ENCODE results near the gene TNFSF9.
"Not testable (repeated sequence)": the region's sequence is repeated elsewhere in the genome, so short reads cannot be mapped to it uniquely, and the experiment has no call there.

TNFSF9 gene

DNA sequence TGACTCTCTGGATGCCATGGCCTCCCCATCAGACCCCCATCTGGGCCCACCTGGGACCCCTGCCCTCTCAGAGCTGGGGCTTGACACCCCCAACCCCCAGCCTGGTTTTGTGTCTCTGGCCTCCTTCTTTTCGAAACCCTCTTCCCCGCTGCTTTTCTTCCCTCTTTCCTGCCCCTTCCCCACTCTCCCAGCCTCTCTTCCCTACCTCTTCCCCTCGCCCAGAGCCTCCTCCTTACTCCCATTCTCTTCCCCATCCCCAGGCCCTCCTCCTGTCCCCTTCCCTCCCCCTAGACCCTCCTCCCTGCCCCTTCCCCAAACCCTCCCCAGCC is 2.1 kb downstream of the TNFSF9 start:
- peaks cover 6 to 8% of the 10 kb centered on the region in 2 donors for H3K9me3 Mint-ChIP-seq
- H3K4me3 Mint-ChIP-seq, result peak overlapping the region; percentile 82 to 85
- ATAC-seq (replicated peaks) (no peak), DNase-seq (no peak)
- peak overlapping the region; percentile 77 for H3K27ac Mint-ChIP-seq
- peaks cover 29 to 46% of the 10 kb centered on the region in 2 donors for H3K27me3 Mint-ChIP-seq
- peaks cover 49 to 69% of the 10 kb centered on the region in 2 donors for H3K4me1 Mint-ChIP-seq
- H3K36me3 Mint-ChIP-seq, result peaks cover 37 to 41% of the 10 kb centered on the region in 2 donors

DNA sequence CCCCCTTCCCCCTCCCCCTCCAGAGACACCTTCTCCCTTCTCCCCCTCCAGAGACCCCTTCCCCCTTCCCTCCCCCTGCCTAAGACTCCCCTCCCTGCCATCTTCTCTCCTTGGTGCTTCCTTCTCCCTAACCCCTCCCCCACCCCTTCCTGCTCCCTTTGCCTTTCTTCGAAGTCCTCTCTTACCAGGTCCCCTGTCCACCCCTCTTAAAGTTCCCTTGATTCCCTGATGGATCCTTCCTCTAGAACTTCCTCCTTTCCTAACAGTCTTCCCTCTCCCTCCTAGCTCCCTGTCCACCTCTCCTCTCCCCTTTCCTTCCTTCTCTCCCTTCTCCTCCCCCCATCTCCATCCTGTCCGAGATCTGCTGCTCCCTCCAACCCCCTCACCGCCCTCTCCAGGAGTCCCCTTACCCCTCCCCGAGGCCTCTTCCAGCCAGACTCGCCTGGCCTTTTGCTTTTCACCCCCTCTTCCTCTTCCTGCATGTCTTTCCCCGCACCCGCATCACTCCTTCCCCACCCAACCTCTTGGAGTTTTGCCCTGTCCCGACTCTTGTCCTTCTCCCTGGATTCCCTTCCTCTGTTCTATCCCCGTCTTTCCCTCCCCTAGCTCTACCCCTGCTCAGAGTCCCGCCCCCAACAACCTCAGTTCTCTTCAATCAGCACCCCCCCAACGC is 3.1 kb downstream of the TNFSF9 start:
- H3K27me3 Mint-ChIP-seq, result peaks cover 29 to 46% of the 10 kb centered on the region in 2 donors
- H3K27ac Mint-ChIP-seq, result peak overlapping the region; percentile 10
- peak overlapping the region; percentile 10 to 50 for H3K4me3 Mint-ChIP-seq
- H3K4me1 Mint-ChIP-seq, result peaks cover 46 to 63% of the 10 kb centered on the region in 2 donors
- peaks cover 37 to 41% of the 10 kb centered on the region in 2 donors for H3K36me3 Mint-ChIP-seq
- DNase-seq, result no peak
- peaks cover 6 to 8% of the 10 kb centered on the region in 2 donors for H3K9me3 Mint-ChIP-seq
- no peak for ATAC-seq (replicated peaks)

DNA sequence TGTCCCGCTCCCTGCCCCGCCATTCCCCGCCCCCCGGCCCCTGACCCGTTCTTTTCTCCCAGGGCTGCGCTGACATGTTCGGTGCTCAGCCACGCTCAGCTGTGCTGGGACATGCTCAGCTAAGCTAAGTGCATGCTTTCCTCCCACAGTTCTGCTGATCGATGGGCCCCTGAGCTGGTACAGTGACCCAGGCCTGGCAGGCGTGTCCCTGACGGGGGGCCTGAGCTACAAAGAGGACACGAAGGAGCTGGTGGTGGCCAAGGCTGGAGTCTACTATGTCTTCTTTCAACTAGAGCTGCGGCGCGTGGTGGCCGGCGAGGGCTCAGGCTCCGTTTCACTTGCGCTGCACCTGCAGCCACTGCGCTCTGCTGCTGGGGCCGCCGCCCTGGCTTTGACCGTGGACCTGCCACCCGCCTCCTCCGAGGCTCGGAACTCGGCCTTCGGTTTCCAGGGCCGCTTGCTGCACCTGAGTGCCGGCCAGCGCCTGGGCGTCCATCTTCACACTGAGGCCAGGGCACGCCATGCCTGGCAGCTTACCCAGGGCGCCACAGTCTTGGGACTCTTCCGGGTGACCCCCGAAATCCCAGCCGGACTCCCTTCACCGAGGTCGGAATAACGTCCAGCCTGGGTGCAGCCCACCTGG is 3.7 kb downstream of the TNFSF9 start:
- Mint-ChIP-seq H3K27me3 (peaks cover 24 to 40% of the 10 kb centered on the region in 2 donors), H3K4me1 (peaks cover 39 to 56% of the 10 kb centered on the region in 2 donors), H3K9me3 (peaks cover 6 to 8% of the 10 kb centered on the region in 2 donors), H3K36me3 (peaks cover 37 to 41% of the 10 kb centered on the region in 2 donors), H3K27ac (no peak overlapping the region), H3K4me3 (no peak overlapping the region)
- ATAC-seq (replicated peaks), result no peak
- no peak for DNase-seq

DNA sequence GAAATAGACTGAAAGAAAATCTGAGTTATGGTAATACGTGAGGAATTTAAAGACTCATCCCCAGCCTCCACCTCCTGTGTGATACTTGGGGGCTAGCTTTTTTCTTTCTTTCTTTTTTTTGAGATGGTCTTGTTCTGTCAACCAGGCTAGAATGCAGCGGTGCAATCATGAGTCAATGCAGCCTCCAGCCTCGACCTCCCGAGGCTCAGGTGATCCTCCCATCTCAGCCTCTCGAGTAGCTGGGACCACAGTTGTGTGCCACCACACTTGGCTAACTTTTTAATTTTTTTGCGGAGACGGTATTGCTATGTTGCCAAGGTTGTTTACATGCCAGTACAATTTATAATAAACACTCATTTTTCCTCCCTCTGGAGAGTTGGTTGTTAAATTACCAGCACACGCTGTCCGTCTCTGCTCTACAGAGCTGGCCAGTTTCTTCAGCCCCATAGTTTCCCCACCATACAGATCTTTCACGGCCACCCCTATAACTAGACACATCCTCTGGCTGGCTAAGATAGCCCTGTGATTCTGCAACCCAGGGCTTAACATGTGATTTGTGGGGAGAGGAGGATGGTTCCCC is 4.8 kb downstream of the TNFSF9 start:
- peaks cover 6 to 8% of the 10 kb centered on the region in 2 donors for H3K9me3 Mint-ChIP-seq
- DNase-seq (no peak), ATAC-seq (replicated peaks) (no peak)
- peaks cover 14 to 31% of the 10 kb centered on the region in 2 donors for H3K27me3 Mint-ChIP-seq
- peaks cover 28 to 46% of the 10 kb centered on the region in 2 donors for H3K4me1 Mint-ChIP-seq
- peak overlapping the region; percentile 3 to 52 for H3K4me3 Mint-ChIP-seq
- peaks cover 37 to 41% of the 10 kb centered on the region in 2 donors for H3K36me3 Mint-ChIP-seq
- peak overlapping the region; percentile 88 for H3K27ac Mint-ChIP-seq

DNA sequence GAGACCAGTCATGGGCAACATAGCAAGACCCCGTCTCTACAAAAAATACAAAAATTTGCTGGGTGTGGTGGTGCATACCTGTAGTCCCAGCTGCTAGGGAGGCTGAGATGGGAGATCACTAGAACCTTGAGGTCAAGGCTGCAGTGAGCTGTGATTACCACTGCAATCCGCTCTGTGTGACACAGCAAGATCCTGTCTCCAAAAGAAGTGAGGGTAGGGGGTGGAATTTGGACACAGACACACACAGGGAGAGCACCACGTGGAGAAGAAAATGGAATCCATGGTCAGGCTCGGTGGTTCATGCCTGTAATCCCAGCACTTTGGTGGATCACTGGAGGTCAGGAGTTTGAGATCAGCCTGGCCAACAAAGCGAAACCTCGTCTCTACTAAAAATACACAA is 8.7 kb downstream of the TNFSF9 start:
- Mint-ChIP-seq H3K9me3 (peaks cover 6 to 8% of the 10 kb centered on the region in 2 donors), H3K4me3 (no peak overlapping the region), H3K4me1 (peaks cover 13 to 19% of the 10 kb centered on the region in 2 donors), H3K27ac (peak overlapping the region; percentile 25), H3K36me3 (peaks cover 19 to 24% of the 10 kb centered on the region in 2 donors), H3K27me3 (peaks cover 7 to 19% of the 10 kb centered on the region in 2 donors)
- DNase-seq, result no peak
- no peak for ATAC-seq (replicated peaks)

DNA sequence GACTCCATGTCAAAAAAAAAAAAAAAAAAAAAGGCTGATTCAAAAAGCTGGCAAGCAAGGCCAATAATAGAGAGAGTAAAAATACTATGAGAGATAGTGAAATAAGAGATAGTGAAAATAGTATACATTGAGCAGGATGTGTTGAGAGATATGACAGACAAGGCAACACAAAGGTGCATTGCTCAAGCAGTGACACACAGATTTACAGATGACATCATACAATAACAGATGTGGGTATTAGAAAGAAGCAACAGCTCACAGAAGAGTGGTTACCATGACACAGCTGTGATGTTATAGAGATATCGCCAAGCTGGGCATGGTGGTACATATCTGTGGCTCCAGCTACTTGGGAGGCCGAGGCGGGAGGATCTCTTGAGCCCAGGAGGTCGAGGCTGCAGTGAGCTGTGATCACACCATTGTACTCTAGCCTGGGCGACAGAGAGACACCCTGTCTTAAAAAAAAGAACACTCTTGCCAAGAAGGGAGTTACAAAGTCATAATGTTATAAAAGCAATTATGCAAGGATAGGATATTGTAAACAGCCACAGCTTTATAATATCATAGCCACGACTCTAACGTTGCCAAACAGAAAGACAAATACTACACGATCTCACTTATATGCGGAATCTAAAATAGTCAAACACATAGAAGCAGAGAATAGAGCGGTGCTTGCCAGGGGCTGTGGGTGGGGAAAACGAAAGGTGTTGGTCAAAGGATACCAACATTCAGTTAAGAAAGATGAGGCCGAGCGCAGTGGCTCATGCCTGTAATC is 10.3 kb downstream of the TNFSF9 start:
- Mint-ChIP-seq H3K4me1 (peaks cover 10 to 11% of the 10 kb centered on the region in 2 donors), H3K9me3 (peaks cover 2% of the 10 kb centered on the region in 2 donors), H3K4me3 (no peak overlapping the region), H3K36me3 (peaks cover 4 to 10% of the 10 kb centered on the region in 2 donors), H3K27me3 (peaks cover 7 to 21% of the 10 kb centered on the region in 2 donors), H3K27ac (peak overlapping the region; percentile 38)
- DNase-seq (no peak), ATAC-seq (replicated peaks) (no peak)

DNA sequence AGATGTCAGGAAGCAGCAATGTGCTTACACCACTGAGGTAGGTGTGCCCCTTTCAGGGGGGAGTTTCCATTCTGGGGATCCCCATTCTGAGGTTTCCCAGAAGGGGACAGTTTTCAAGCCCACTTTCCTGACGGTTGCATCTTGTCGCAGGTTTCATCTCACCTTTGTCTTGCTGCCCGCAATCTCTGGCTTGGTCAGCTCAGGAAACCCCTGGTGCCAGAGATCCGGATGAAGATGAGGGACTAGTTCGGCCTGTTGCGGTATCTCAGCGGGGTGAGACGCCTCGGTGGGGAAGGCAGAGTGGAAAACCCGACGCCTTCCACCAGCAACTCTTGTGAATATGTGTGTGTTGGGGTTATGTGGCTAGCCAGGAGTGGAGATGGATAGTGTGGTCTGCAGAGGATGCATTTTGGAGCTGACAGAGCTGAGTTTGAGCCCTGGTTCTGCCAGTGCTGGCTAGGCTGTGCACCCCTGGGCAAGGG is 13.1 kb downstream of the TNFSF9 start:
- DNase-seq (no peak), ATAC-seq (replicated peaks) (peak in 1 of 2 donors; percentile 38)
- Mint-ChIP-seq H3K4me3 (no peak overlapping the region), H3K4me1 (peaks cover 0 to 2% of the 10 kb centered on the region in 2 donors), H3K27ac (no peak overlapping the region), H3K36me3 (no peaks in the 10 kb centered on the region), H3K9me3 (peaks cover 0 to 5% of the 10 kb centered on the region in 2 donors), H3K27me3 (peaks cover 16 to 24% of the 10 kb centered on the region in 2 donors)

DNA sequence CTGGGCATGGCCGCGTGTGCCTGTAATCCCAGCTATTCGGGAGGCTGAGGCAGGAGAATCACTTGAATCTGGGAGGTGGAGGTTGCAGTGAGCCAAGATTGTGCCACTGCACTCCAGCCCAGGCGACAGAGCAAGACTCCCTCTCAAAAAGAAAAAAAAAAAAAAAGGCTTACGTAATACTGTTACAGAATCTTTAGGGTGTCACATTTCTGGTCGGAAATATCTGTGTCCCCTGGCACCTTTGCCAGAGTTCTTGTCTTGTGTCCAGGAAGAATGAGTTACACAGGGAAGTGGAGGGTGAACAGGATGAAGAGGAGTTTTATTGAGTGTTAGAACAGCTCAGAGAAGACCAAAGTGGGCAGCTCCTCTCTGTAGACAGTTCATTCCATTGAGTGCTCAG is 19.9 kb downstream of the TNFSF9 start:
- ATAC-seq (replicated peaks), result not testable (repeated sequence)

DNA sequence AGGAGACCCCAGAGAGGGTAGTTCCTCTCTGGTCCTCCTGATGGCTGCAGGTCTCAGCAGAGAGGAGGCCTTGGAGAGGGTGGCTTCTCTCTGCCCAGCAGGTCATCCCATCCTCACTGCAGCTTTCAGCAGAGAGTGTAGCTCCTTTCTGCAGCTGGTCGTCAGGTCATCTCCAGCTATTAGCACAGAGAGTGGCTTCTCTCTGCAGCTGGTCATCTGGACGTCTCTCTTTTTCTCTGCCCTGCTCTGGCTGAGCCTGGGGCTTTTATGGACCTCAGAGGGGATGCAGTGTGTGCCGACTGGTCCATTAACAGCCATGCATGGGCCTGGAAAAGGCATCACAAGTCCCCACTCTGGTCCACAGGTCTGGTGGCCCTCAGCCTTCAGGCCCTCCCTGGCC is 20.3 kb downstream of the TNFSF9 start:
- DNase-seq (no peak), ATAC-seq (replicated peaks) (no peak)
- H3K4me1 Mint-ChIP-seq, result peaks cover 4 to 18% of the 10 kb centered on the region in 2 donors
- H3K9me3 Mint-ChIP-seq, result peaks cover 0 to 5% of the 10 kb centered on the region in 2 donors
- H3K27ac Mint-ChIP-seq, result no peak overlapping the region
- H3K27me3 Mint-ChIP-seq, result peaks cover 9 to 23% of the 10 kb centered on the region in 2 donors
- no peak overlapping the region for H3K4me3 Mint-ChIP-seq
- H3K36me3 Mint-ChIP-seq, result no peaks in the 10 kb centered on the region

More for the DNA sequence above, 19.9 kb downstream of the TNFSF9 start:
- Mint-ChIP-seq H3K27me3 (peaks cover 9 to 26% of the 10 kb centered on the region in 2 donors), H3K4me1 (peaks cover 4 to 18% of the 10 kb centered on the region in 2 donors)
- DNase-seq, H3K9me3 Mint-ChIP-seq, H3K36me3 Mint-ChIP-seq, H3K4me3 Mint-ChIP-seq, H3K27ac Mint-ChIP-seq: not testable (repeated sequence)

DNA sequence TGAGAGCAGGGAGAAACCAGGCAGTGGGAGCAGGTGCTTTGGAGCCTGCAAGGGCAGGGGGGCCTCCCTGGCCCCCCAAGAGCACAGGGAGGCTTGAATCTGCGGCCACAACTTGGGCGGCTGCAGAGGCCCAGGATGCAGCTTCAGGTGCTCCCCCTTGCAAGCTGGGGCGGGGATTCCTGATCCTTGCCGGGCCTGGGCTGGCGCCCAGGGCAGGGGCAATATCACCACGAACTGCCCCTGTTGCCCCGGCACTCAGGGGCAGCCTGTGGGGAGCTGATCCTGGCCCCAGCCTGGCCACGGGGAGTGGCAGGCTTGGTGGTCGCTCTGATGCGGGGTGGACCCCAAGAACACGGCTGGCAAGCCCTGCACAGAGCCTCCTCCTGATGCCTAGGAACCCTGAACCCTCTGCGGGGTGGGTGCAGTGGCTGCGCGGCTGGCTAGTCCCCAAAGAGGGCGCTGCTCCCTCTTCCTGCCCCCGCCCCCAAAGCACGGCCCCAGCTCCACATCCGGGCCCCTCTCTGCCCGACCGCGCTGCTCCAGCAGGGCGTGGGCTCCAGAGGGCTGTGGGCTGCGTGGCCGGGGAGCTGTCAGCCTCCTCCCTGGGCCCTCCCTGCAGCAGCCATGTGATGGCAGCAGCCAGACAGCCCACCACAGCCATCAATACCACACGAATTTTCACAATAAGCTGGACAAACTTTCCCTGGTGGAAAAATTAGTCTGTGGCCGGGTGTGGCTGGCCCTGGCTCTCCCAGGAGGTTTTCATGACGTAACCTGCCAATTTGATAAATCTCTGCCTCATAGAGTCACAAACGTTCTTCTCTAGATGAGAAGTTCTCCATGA is 21.0 kb downstream of the TNFSF9 start:
- Mint-ChIP-seq H3K4me1 (peaks cover 4 to 18% of the 10 kb centered on the region in 2 donors), H3K4me3 (peak overlapping the region; percentile 5 to 65), H3K36me3 (no peaks in the 10 kb centered on the region), H3K27ac (no peak overlapping the region), H3K27me3 (peaks cover 4 to 20% of the 10 kb centered on the region in 2 donors), H3K9me3 (peaks cover 0 to 4% of the 10 kb centered on the region in 2 donors)
- DNase-seq, result peak; percentile 68
- ATAC-seq (replicated peaks), result peak; percentile 94 to 96

DNA sequence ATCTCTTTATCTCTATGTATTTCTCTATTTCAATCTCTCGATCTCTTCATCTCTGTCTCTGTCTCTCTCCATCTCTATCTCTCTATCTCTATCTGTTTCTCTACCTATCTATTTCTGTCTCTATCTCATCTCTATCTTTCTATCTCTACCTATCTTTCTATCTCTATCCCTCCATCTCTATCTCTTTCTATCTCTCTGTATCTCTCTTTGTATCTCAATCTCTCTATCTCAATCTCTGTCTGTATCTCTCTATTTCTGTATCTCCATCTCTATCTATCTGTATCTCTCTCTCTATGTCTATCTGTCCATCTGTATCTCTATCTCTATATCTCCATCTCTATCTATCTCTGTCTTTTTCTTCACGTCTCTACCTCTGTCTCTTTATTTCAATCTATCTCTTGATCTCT is 25.2 kb downstream of the TNFSF9 start:
- Mint-ChIP-seq H3K4me3 (no peak overlapping the region), H3K36me3 (no peaks in the 10 kb centered on the region), H3K4me1 (peaks cover 7 to 18% of the 10 kb centered on the region in 2 donors), H3K9me3 (no peaks in the 10 kb centered on the region), H3K27me3 (peaks cover 0 to 14% of the 10 kb centered on the region in 2 donors), H3K27ac (no peak overlapping the region)
- DNase-seq (no peak), ATAC-seq (replicated peaks) (no peak)

DNA sequence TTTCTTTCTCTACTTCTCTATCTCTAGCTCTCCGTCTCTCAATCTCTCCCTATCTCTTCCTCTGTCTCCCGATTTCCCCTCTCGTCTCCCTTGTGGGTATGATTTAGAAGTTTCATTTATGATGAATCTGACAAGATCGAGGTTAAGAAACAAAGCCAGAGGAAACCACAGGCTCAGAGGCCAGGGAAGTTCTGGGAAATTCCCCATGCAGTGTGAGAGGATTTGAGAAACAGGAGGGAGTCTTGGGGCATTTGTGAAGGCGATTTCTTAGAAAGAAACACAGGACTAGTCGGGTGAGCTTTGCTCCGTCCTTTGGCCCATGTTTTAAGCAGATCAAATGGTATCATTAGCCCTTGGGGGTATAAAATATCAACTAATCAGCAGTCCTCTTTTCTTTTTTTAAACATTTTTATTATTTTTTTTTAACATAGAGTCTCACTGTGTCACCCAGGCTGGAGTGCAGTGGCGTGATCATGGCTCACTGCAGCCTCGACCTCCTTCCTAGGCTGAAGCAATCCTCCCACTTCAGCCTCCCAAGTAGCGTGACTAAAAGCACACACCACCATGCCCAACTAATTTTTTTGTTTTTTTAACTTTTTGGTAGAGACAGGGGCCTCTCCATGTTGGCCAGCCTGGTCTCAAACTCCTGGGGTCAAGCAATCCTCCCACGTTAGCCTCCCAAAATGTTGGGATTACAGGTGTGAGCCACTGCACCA is 25.8 kb downstream of the TNFSF9 start:
- H3K27me3 Mint-ChIP-seq, result peaks cover 0 to 11% of the 10 kb centered on the region in 2 donors
- peaks cover 7 to 18% of the 10 kb centered on the region in 2 donors for H3K4me1 Mint-ChIP-seq
- H3K4me3 Mint-ChIP-seq, result no peak overlapping the region
- H3K36me3 Mint-ChIP-seq, result no peaks in the 10 kb centered on the region
- H3K27ac Mint-ChIP-seq, result no peak overlapping the region
- H3K9me3 Mint-ChIP-seq, result no peaks in the 10 kb centered on the region
- ATAC-seq (replicated peaks) (peak; percentile 31 to 46), DNase-seq (peak; percentile 26)

DNA sequence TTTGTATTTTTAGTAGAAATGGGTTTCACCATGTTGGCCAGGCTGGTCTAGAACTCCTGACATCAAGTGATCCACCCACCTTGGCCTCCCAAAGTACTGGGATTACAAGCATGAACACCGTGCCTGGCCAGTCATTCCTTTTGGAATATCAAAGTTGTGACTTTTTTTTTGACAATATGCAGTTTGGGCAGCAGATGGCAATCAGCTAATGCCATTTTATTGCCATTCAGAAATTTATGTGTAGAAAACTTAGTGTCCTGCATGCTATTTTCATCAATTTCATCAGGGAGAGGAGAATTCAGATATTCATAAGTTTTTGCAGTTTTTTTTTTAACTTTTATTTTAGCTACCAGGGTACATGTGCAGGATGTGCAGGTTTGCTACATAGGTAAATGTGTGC is 31.6 kb downstream of the TNFSF9 start:
- H3K9me3 Mint-ChIP-seq, result peaks cover 7 to 12% of the 10 kb centered on the region in 2 donors
- not testable (repeated sequence) for H3K4me1 Mint-ChIP-seq, H3K4me3 Mint-ChIP-seq

More for the DNA sequence above, 31.6 kb downstream of the TNFSF9 start:
- H3K27ac Mint-ChIP-seq; ATAC-seq (replicated peaks); DNase-seq; H3K36me3 Mint-ChIP-seq: not testable (repeated sequence)
- H3K27me3 Mint-ChIP-seq, result peaks cover 11 to 19% of the 10 kb centered on the region in 2 donors

Measured in stimulated activated naive B cell treated with anti-CD40 and anti-IgM and Interleukin-4, amounts not matched to agents 10 μg/mL and 1 μg/mL and 100 μg/mL, for 72 hours (primary cell).